K562 (cell line): ENCODE data around the gene FHL1. TPM values are rescaled to one million over a fixed set of nuclear protein-coding genes. Genes with fewer than 3 reads are reported as not detected.

Experiments used
- ATAC-seq: fragments of 200-7000 bp; cut with Tn5 transposase; 3 replicates; pipeline ENCODE4 v1.9.1; 2020; ENCODE audit warnings: moderate library complexity
- BruUV-seq: library from RNA; stranded (reverse); fragments of 400-500 nt; replicated peaks from 2 replicates; lab custom pipeline; 2021; lab: Mats Ljungman, UMichigan
- CTCF ChIA-PET: fragments of 300-600 bp; formaldehyde crosslinking; extraction: SDS; loops from one replicate; lab custom pipeline; 2021; ENCODE audit warnings: low intra/inter-chr PET ratio; lab: Yijun Ruan, JAX
- POLR2A ChIA-PET: fragments of 300-600, 350-650 bp; sonication (Branson Sonifier 250); formaldehyde crosslinking; extraction: SDS; loops from one replicate; lab custom pipeline; 2021; ENCODE audit warnings: antibody characterized with exemption, inconsistent platforms; lab: Yijun Ruan, JAX
- DNase-seq, 4 experiments: peaks; one replicate each; pipeline versions ENCODE4 v3.0.0 to v3.0.0-alpha.2; 2011 to 2018; ENCODE audit warnings: low spot score in 3 of 4, mixed read lengths in 3 of 4; ENCODE audit errors: extremely low read depth in 1 of 4
- FAIRE-seq: peaks from 2 replicates; lab custom pipeline; 2011; peaks lifted over from hg19 to GRCh38; lab: Jason Lieb, UNC
- H2AFZ ChIP-seq: 2 replicates; pipeline ENCODE4 v1.6.0; 2011; ENCODE audit warnings: low read depth, low read length, control low read depth, inconsistent platforms
- H3K27ac ChIP-seq: fragments of 200-600 bp; 3 replicates; pipeline ENCODE4 v1.8.0; 2011; ENCODE audit warnings: low read depth, mild to moderate bottlenecking, control low read depth, inconsistent platforms, low read length, moderate library complexity, mixed read lengths; ENCODE audit errors: extremely low read depth
- H3K27me3 ChIP-seq, 2 experiments: fragments of 300-600 bp in 1 of 2; 2 replicates in 1 of 2; 3 replicates in 1 of 2; pipeline versions ENCODE4 v1.6.0 to v1.8.0; 2011; ENCODE audit warnings: inconsistent platforms in 2 of 2, low read length in 2 of 2, mild to moderate bottlenecking in 1 of 2, mixed read lengths in 1 of 2, moderate library complexity in 1 of 2; ENCODE audit not compliant: control insufficient read depth in 2 of 2, insufficient read depth in 2 of 2
- H3K36me3 ChIP-seq: fragments of 300-600 bp; 3 replicates; pipeline ENCODE4 v1.8.0; 2011; ENCODE audit warnings: mild to moderate bottlenecking, low read length, inconsistent platforms; ENCODE audit not compliant: control insufficient read depth, insufficient read depth
- H3K4me1 ChIP-seq, 2 experiments: fragments of 200-600 bp in 1 of 2; replicated peaks in 1 of 2; 2 replicates in 1 of 2; 3 replicates in 1 of 2; pipeline versions ENCODE4 v1.5.1 to v1.8.0; 2011; ENCODE audit warnings: inconsistent platforms in 2 of 2, low read length in 2 of 2, mild to moderate bottlenecking in 1 of 2, mixed read lengths in 1 of 2, moderate library complexity in 1 of 2; ENCODE audit not compliant: control insufficient read depth in 2 of 2, insufficient read depth in 2 of 2
- H3K4me2 ChIP-seq: 2 replicates; pipeline ENCODE4 v1.6.1; 2011; ENCODE audit warnings: low read length, control low read depth, inconsistent platforms, mixed read lengths; ENCODE audit not compliant: insufficient read depth
- H3K4me3 ChIP-seq: fragments of 200-600 bp; sonication (generic), shearing (Covaris generic); 2 replicates; pipeline ENCODE4 v1.5.1; 2016; ENCODE audit warnings: control low read depth, inconsistent platforms
- H3K79me2 ChIP-seq: fragments of 200-600 bp; 3 replicates; pipeline ENCODE4 v1.8.0; 2011; ENCODE audit warnings: low read length, inconsistent platforms; ENCODE audit not compliant: control insufficient read depth, insufficient read depth
- H3K9ac ChIP-seq, 2 experiments: 2 replicates each; pipeline versions ENCODE4 v1.6.0 to v1.6.1; 2011; ENCODE audit warnings: low read depth in 2 of 2, low read length in 2 of 2, control low read depth in 1 of 2, inconsistent platforms in 1 of 2, mild to moderate bottlenecking in 1 of 2, mixed read lengths in 1 of 2; ENCODE audit not compliant: insufficient read depth in 1 of 2
- H3K9me1 ChIP-seq: one replicate; pipeline ENCODE4 v1.6.0; 2011; ENCODE audit warnings: inconsistent platforms, mild to moderate bottlenecking, low read length, moderate library complexity; ENCODE audit not compliant: control insufficient read depth, insufficient read depth
- H3K9me3 ChIP-seq: replicated peaks from 2 replicates; pipeline ENCODE4 v1.5.1; 2011; ENCODE audit warnings: low read depth, low read length, inconsistent platforms; ENCODE audit not compliant: control insufficient read depth, insufficient read depth
- H4K20me1 ChIP-seq: replicated peaks from 2 replicates; pipeline ENCODE4 v1.6.1; 2011; ENCODE audit warnings: low read length, inconsistent platforms, mixed read lengths; ENCODE audit not compliant: control insufficient read depth, insufficient read depth
- CEBPB ChIP-seq: fragments of 450-650 bp; IDR thresholded peaks from 2 replicates; pipeline ENCODE4 v1.6.1; 2016; ENCODE audit warnings: missing genetic modification characterization, missing compliant biosample characterization
- CTCF ChIP-seq, 3 experiments: IDR thresholded peaks in 2 of 3; conservative IDR thresholded peaks in 1 of 3; 2 replicates each; pipeline ENCODE4 v1.5.1; 2011 to 2012; ENCODE audit warnings: low read length in 3 of 3, mild to moderate bottlenecking in 3 of 3, control low read depth in 2 of 3, improper control_type of control experiment in 1 of 3, inconsistent platforms in 1 of 3, low read depth in 1 of 3, mixed read lengths in 1 of 3, moderate library complexity in 1 of 3; ENCODE audit not compliant: insufficient read depth in 2 of 3
- CXXC5 ChIP-seq: fragments of 250-450 bp; sonication (Bioruptor Pico); IDR thresholded peaks from 2 replicates; pipeline ENCODE4 v1.8.0; 2022; ENCODE audit warnings: inconsistent platforms, mild to moderate bottlenecking, moderate library complexity
- GMEB1 ChIP-seq: fragments of 250-450 bp; sonication (Bioruptor Pico); IDR thresholded peaks from 2 replicates; pipeline ENCODE4 v1.4.0; 2020; ENCODE audit warnings: mild to moderate bottlenecking
- HIVEP1 ChIP-seq: fragments of 250-450 bp; sonication (Bioruptor Pico); IDR thresholded peaks from 2 replicates; pipeline ENCODE4 v1.4.0; 2020; ENCODE audit warnings: mild to moderate bottlenecking
- HOMEZ ChIP-seq: fragments of 250-450 bp; sonication (Bioruptor Pico); IDR thresholded peaks from 2 replicates; pipeline ENCODE4 v1.4.0; 2020; ENCODE audit warnings: mild to moderate bottlenecking, moderate library complexity
- IRF9 ChIP-seq: fragments of 450-650 bp; IDR thresholded peaks from 2 replicates; pipeline ENCODE4 v1.6.1; 2016; ENCODE audit warnings: missing biosample characterization, missing genetic modification characterization
- LEF1 ChIP-seq: fragments of 450-650 bp; IDR thresholded peaks from 2 replicates; pipeline ENCODE4 v1.6.1; 2016; ENCODE audit warnings: mild to moderate bottlenecking
- MTF1 ChIP-seq: fragments of 250-450 bp; sonication (Bioruptor Pico); IDR thresholded peaks from 2 replicates; pipeline ENCODE4 v1.9.0; 2021; ENCODE audit warnings: moderate library complexity, mild to moderate bottlenecking, inconsistent platforms, borderline replicate concordance
- NCOA1 ChIP-seq: fragments of 450-650 bp; IDR thresholded peaks from 2 replicates; pipeline ENCODE4 v1.6.1; 2016; ENCODE audit warnings: low read depth
- NCOR1 ChIP-seq: fragments of 450-650 bp; IDR thresholded peaks from 2 replicates; pipeline ENCODE4 v1.6.1; 2016; ENCODE audit warnings: mild to moderate bottlenecking, moderate library complexity
- POLR2G ChIP-seq: fragments of 200-400 bp; formaldehyde crosslinking; IDR thresholded peaks from 2 replicates; pipeline ENCODE4 v1.6.1; 2017; ENCODE audit warnings: low read depth, mild to moderate bottlenecking, antibody characterized with exemption, low read length, moderate library complexity
- XRCC5 ChIP-seq: fragments of 200-400 bp; formaldehyde crosslinking; IDR thresholded peaks from 2 replicates; pipeline ENCODE4 v1.6.1; 2017; ENCODE audit warnings: low read depth, mild to moderate bottlenecking, low read length
- ZC3H11A ChIP-seq: IDR thresholded peaks from 2 replicates; pipeline ENCODE4 v1.6.1; 2012; ENCODE audit warnings: low read depth, low read length, improper control_type of control experiment
- ZNF431 ChIP-seq: sonication (generic); formaldehyde crosslinking; IDR thresholded peaks from 2 replicates; pipeline ENCODE4 v1.8.0; 2022; ENCODE audit warnings: mild to moderate bottlenecking, missing genetic modification reagents
- WGBS: fragments of 100-300 bp; shearing (Covaris generic); methylation state at CpG from one replicate; pipeline ENCODE4 v1.1.6; 2016; ENCODE audit warnings: low coverage, mixed read lengths; ENCODE audit not compliant: insufficient coverage; ENCODE audit errors: missing lambda C conversion rate; 5-methylcytosine and 5-hydroxymethylcytosine counted together
- in situ Hi-C: fragments of 300-500 bp; cut with MboI; formaldehyde crosslinking; loops from 4 replicates; pipeline ENCODE4 v1.15.0; 2018; ENCODE audit warnings: inconsistent platforms, mixed read lengths
- intact Hi-C: fragments of 100-400 bp; cut with micrococcal nuclease; formaldehyde crosslinking; loops from 2 replicates; pipeline ENCODE4 v1.14.2; 2022
- polyA plus RNA-seq, 8 experiments: library from polyadenylated mRNA; depleted of rRNA in 4 of 8; stranded (reverse) in 5 of 8; unstranded in 3 of 8; fragments of >200 nt; fragmentation: Nextera tagmentation in 2 of 8; fragmentation: Illumina TruSeq in 1 of 8; extraction: Ambion mirVana in 2 of 8; extraction: Trizol in 1 of 8; gene quantifications; 2 replicates each; pipeline versions ENCODE4 v1.2.1 to v1.2.3, GENCODE V29; 2011 to 2014; ENCODE audit warnings: inconsistent platforms in 1 of 8, missing spikeins in 1 of 8
- total RNA-seq, 7 experiments: library from RNA; depleted of rRNA in 6 of 7; stranded (reverse); fragments of >200 nt in 6 of 7; fragmentation: Illumina TruSeq in 2 of 7; extraction: Trizol in 2 of 7; gene quantifications; 2 replicates each; pipeline versions ENCODE4 v1.2.1 to v1.2.3, GENCODE V29; 2011 to 2021; ENCODE audit warnings: low replicate concordance in 1 of 7

Gene FHL1
- total and polyA plus RNA-seq, 9 of the 15 experiments (the other 6 are each of a cell fraction or from before 2014, with no cell fraction given): 0.03 to 3.0 (median 0.13) TPM; not detected in 1

- FAIRE-seq: no peak
Observed at GRCh38 chrX:136246201-136246600, 98.9 kb downstream of the FHL1 start.

More at GRCh38 chrX:136246201-136246600, 98.9 kb downstream of the FHL1 start:
- CTCF ChIA-PET: no interaction called here
- no peak for TF ChIP-seq POLR2G
- TF ChIP-seq HIVEP1 (CRISPR knock-in tag): no peak
- TF ChIP-seq NCOA1: no peak
- TF ChIP-seq MTF1 (CRISPR knock-in tag): no peak
- TF ChIP-seq NCOR1: no peak
- TF ChIP-seq CTCF (IDR thresholded peaks at IDR 0.05 in 2 of 3, conservative IDR thresholded peaks at IDR 0.05 in 1 of 3; ENCODE audit: insufficient read depth in 2 of 3, low read depth in 1 of 3, low read length in 3 of 3): no peak
- no peak for TF ChIP-seq ZC3H11A
- no peak for TF ChIP-seq HOMEZ (CRISPR knock-in tag)
- TF ChIP-seq LEF1: no peak
- TF ChIP-seq CEBPB (tag): no peak
- TF ChIP-seq XRCC5: no peak
- TF ChIP-seq ZNF431 (CRISPR knock-in tag): no peak
- no peak for TF ChIP-seq GMEB1 (CRISPR knock-in tag)
- TF ChIP-seq IRF9: no peak
- no peak for TF ChIP-seq CXXC5 (CRISPR knock-in tag)
- ATAC-seq (no peak), DNase-seq (no peak)
- H3K4me2 ChIP-seq: no peak overlapping the region
- in situ Hi-C loops: no loop called here
- peaks cover 34% of the 10 kb centered on the region; the same call in 1 of the 3 replicates for H3K36me3 ChIP-seq
- POLR2A ChIA-PET: no interaction called here
- intact Hi-C loops: no loop called here
- no peak overlapping the region for H3K4me3 ChIP-seq
- H3K79me2 ChIP-seq: peaks cover 8% of the 10 kb centered on the region
- no peak overlapping the region for H2AFZ ChIP-seq
- H4K20me1 ChIP-seq: no peaks in the 10 kb centered on the region
- no peaks in the 10 kb centered on the region for H3K9me1 ChIP-seq
- WGBS: 50% methylated on average over 6 of the region's 6 CpGs
- H3K4me1 ChIP-seq: peaks cover 0 to 7% of the 10 kb centered on the region in 2 experiments; a peak in 3 of 5 replicates
- H3K27me3 ChIP-seq: no peaks in the 10 kb centered on the region
- no peaks in the 10 kb centered on the region for H3K9me3 ChIP-seq
- H3K9ac ChIP-seq: no peak overlapping the region
- no TSS peak for BruUV-seq
- H3K27ac ChIP-seq: no peak overlapping the region
